NCI-H69 (cell line): ENCODE results near the gene TELO2.

Experiments
- DNase-seq: peaks from one replicate; lab custom pipeline; 2025; lab: John Stamatoyannopoulos, UW

TELO2 gene

DNA sequence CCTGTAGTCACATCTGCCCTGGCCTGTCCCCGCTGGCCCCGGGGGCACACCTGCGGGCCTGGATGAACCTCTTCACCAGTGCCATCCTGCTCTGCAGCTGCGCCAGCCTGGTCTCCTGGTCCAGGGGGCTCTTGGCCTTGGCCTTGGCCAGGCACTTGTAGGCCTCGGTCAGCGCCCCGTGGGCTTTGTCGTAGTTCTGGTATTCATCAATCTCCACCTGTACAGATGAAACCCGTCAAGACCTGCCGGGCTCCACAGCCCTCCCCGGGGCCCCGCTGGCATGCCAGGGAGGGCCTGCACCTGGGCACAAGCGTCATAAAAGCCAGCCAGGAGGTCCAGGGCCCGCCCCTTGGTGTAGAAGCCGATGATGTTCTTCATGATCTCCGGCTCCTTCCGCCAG lies 26.7 kb downstream of the TELO2 start:
- DNase-seq, result no peak

DNA sequence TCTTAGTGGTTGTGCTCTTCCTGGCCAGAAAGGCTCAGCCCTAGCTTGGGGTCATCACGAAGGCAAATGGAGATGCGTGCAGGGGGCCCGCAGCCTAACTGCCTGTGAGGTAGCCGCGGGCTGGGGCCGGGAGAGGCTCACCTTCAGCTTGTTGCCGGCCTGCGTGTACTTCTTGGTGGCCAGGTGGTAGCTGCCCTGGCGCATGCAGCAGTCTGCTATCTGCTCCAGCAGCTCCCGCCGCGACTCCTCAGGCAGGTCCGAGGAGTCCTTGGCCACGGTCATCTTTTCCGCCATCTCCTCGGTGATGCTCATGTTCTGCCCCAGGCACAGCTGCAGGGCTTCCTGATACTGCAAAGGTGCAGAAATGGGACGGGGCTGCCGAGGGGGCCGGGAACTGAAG lies 27.3 kb downstream of the TELO2 start:
- DNase-seq, result no peak

DNA sequence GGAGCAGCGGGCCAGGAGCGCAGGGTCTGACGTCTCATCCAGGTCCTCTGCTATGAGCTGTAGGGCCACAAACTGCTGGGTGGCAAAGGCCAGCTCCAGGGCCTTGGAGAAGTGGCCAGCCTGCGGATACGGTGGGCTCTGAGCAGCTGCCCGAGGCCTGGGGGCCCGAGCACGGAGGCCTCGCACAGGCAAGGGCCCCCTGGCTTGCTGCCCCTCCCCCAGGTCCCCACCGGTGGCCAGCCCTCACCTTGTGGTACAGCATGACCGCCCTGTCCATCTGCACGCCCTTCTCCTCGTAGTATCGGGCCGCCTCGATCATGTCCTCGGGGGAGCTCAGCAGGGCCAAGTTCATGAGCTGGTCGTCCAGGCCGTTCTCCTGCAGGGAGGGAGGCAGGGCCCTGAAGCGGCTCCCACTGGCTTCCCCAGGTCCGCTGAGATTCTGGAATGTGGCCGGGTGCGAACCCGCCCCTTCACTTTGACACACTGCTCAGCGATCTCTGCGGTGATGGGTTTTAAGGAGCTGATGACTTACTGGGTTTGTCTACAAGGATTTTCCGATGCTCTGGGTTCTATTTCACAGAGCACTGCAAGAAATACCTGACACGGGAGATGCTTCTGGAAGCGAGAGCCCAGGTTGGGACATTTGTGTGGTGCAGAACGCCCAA lies 30.6 kb downstream of the TELO2 start:
- no peak for DNase-seq

DNA sequence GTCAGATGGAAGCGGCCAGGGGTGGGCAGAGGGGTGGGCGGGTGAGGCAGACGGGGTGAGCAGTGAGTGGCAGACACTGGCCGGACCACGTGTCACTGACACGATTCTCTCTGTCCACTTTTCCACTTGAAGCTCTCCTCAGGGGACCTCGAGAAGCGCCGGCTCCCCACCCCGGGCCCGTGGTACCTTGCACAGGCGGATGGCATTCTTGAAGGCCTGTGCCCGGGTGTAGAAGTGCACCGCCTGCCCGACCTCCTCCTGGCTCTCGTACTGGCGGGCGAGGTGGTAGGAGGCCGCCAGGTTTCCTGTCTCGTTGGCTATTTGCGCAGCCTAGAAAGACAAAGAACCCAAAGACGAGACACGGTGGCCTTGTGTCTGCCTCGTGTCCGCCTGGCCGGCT lies 31.2 kb downstream of the TELO2 start:
- DNase-seq, result no peak

DNA sequence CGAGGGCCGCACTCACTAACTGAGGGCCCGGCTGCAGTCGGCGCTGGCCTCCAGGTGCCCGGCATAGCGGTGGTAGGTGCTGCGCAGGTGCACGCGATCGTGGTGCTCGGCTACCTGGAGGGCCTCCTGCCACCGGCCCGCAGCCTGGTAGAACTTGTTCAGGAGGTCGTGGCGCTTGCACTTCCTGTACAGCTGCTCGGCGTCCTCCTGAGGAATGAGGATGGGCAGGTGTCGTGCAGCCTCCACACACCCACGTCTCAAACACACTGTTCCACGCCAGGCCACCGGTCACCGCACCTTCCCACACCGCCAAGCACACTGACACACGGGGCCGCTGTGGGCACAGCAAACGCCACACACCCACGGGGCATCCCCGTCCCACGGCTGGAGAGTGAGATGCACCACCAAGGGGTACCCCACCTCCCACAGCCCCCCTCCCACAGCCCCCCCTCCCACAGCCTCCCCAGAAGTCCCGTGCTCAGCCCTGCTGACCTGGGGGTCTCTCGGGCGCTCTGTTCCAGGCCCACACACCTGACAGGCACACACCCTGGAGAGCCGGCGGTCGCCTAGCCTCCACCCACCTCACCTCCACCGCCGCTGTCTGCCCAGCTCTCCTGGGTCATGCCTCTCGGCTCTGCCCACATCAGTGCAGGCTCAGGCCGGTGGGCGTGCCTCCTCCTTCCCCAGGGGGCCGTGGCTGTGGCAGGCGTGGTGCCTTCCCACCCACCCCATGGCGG lies 32.9 kb downstream of the TELO2 start:
- DNase-seq, result no peak

DNA sequence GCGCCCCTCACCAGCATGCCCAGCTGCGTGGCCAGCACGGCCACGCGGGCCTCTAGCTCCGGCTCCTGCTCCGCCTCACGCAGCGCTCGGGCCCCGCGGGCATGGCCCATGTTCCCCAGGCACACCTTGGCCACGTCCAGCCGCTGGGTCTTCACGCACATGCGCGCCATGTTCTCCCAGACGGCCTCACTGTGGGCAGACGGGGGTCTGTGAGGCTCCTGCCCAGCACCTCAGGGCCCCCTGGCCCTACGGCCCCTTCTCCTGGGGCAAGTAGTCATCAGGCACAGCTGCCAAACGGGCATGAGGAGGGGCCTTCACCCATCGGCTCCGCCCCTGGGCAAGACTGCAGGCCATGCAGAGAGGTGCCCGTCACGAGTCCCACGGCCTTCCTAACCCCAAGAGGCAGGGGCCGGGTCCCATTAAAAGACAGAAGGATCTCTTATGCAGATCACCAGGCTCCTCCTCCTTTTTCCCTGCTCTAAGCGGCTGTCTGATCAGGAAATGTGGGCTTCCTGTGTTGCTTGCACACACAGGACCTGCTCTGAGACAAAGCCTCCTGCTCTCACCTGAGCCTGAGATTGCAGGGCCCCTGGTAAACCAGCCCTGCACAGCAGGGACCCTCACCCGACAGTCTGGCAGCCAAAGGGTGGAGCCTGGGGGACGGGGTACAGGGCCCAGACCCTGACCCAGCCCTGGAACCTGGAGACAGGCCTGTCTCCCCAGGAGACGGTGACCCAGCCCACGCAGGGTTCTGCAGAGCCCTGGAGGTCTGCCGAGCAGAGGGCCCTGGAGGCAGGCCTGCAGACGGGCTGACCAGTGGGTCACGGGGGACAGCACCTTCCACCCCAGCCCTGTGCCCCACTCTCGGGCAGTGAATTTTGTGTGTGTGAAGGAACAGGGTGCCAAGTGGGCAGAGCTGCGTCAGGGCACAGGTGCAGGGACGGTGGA lies 33.7 kb downstream of the TELO2 start:
- DNase-seq, result no peak

DNA sequence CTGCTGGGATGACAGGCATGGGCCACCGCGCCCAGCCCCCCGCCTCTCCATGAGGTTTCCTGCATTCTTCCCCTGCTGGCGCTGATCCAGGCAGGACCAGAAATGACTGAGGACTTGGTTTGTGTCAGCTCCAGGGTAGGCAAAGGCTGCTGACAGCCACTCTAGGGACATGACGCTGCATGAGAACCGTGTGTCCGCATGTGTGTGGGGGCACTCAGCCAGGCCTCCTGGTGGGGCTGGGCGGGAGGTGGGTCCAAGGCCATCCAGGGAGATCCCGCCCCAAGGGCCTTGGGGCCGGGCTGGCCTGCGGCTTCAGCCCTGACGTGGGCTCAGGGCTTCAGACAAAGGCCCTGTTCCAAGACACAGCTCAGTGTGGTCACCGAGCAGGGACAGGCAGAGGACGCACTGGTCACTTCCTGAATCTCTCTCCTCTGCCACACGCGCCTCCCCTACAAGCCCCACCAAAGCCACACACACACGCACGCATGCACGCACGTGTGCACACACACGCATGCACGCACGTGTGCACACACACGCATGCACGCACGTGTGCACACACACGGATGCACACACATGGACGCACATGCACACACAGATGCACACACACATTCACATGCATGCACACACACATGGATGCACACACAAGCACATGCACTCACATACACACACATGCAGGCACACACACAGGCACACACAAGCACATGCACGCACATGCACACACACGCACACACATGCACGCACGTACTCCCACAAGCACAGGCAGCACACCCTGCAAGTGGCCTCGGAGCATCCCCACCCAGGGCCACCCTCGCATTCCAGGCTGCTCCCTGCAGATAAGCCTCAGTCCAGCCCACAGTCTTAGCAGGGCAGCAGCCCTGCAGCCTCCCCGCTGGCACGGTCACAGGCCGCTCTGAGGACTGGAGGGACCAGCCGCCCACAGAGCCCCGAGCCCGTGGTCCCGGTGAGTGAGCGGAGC lies 35.0 kb downstream of the TELO2 start:
- DNase-seq, result no peak

DNA sequence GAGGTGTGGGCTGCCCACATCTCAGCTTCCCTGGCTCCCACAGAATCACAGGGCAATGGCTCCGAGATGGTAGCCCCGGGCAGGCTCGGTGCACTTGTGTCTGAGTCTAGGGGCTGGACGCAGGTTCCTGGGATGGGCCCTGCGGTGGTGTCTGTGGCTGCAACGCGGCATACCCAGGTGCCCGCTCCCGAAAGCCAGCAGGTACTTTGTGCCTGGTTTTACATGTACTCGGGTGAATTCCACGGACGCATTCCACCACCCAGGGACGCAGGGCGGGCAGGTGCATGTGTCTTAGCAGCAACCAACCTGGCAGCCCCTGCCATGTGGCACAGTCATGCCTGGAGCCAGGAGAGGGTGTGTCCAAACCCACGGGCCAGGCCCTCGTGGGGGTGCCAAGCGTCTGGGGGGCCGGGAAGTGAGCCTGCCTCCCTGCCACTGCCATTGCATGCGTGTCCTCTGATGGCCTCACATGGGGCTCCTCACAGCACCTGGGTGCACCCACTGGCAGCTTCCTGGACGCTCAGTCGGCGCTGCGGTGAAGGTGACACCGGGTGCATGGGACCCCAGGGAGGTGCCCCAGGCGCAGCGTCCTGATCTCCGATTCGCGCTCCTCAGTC lies 35.9 kb downstream of the TELO2 start:
- DNase-seq, result no peak

DNA sequence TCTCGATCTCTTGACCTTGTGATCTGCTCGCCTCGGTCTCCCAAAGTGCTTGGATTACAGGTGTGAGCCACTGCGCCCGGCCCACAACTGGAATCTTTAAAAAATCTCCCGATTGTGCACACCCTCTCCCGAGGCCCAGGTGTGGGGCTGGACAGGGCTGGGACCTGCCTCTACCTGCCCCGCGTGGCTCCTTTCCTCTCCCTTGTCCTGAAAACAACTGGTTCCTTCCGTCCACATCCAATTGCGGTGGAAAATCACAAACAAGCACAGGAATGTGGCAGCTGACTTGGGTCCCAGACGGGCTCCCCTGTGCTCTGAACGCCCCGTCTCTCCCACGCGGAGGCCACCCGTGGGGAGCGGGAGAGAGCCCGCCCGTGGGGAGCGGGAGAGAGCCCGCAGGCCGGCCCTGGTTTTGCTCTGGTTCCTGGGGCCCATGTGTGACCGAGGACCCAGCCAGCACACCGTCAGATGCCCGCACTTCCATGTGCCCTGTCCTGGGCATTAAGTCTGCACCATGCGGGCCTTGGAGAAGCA lies 37.3 kb downstream of the TELO2 start:
- DNase-seq, result no peak

DNA sequence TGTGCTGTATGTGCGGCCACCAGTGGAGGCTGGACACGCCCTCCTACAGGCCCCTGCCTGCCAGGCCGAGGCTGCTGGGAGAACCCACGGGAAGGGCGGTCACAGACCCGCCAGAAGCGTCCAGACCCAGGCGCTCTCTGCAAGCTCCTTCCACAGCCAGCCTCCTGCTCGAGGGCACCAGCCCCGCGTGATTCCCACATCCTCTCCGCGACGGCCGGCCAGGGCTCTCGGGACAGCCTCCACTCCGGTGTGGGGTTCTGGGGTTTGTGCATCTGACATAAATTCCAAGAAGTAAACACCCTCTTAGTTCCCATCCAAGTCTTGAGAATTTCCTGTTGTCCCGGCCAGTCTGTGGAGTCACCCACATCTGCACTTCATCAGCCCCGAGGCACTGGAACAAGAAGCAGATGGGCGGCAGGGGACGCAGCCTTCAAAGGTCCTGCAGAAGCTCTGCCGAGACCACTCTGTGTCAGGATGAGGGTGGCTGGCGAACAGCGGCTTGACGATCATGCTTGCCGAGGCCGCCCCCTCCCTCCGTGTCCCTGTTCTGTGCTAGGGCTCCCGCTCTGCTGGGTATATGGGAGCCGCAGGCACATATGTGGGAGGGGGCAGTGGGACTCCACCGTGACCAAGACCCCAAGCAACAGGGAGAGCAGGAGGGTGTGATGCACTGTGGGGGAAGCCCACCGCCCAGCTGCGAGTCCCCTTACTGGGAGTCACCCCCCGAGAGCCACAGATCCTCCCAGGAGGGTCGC lies 37.9 kb downstream of the TELO2 start:
- no peak for DNase-seq

DNA sequence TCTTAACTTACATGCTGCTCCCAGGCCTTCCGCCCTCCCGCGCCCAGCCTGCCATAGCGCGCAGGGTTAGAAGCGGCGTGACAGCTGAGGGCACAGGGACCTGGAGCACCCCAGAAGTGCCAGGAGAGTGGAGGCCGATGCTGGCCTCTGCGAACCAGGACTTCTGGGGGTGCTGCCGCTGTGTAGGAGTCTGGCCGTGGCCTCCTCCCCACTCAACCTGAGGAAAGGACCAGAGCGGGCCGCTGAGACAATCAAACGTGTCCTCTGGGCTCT lies 38.4 kb downstream of the TELO2 start:
- DNase-seq, result no peak

DNA sequence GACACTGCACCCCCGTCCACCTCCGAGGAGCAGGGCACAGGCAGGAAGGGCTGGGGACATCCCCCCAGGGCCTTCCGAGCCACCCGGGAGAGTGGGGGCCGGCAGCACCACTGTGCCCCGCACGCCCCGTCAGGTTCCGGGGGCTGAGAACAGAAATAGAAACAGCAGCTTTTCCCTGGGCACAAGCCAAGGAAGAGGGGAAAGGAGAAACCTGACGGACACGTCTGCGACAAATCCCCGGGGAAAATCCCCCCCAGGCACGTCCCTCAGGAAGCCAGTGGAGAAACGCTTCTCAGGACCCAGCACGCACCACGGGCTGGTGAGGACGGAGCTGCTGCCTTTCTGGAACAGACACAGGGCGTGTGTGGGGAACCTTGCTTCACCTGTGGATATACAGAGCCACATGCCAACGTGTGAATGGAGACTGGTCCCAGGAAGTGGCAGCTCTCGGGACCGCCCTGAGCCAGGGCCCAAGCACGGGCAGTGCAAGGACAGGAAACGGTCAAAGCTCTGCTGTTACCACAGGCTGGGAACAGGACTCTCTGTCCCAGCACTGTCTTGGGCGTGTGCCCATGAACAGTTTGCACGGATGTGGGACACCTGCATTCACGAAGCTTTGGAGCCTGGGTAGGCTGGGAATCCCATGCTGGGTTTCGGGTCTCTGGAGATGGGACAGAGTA lies 39.1 kb downstream of the TELO2 start:
- no peak for DNase-seq

DNA sequence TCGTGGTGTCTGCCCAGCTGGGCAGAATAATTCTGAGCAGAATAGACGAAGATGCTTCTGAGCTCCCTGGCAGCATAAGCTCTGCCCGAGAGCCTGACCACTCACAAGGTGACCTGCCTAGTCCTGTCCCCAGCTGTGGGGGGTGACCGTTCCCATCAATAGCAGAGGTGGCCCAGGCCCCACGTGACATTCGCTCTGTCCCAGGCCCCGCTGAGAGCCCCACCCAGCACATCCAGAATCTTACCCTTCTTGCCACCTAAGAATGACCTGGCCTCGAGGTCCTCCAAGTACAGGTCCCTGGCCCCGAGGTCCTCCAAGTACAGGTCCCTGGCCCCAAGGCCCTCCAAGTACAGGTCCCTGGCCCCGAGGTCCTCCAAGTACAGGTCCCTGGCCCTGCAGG lies 39.6 kb downstream of the TELO2 start:
- no peak for DNase-seq

DNA sequence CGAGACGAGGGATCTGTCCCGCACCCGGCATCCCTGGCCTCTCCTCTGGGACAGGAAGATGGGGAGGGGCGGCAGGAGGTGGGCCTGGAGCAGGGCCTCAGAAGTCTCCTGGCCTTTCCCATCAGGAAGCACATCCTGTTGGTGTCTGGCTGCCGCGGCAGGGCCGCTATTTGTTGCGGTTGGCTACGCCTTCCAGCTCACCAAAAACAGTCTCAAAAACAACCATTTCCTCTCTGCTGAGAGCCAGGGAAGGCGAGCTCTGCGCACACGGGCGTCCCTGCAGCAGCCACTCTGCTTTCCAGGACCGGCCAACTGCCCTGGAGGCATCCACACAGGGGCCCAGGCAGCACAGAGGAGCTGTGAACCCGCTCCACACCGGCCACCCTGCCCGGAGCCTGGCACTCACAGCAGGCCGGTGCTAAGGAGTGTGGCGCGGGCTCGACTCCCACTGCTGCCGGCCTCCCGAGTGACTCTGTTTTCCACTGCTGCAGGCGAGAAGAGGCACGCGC lies 40.3 kb downstream of the TELO2 start, which contains the start of gene TMEM204:
Gene TMEM204 (plus strand): TSS at position 224 of the 509 bp plus-strand sequence. CDS start 610 bp downstream, outside the sequence.
- DNase-seq, result no peak

DNA sequence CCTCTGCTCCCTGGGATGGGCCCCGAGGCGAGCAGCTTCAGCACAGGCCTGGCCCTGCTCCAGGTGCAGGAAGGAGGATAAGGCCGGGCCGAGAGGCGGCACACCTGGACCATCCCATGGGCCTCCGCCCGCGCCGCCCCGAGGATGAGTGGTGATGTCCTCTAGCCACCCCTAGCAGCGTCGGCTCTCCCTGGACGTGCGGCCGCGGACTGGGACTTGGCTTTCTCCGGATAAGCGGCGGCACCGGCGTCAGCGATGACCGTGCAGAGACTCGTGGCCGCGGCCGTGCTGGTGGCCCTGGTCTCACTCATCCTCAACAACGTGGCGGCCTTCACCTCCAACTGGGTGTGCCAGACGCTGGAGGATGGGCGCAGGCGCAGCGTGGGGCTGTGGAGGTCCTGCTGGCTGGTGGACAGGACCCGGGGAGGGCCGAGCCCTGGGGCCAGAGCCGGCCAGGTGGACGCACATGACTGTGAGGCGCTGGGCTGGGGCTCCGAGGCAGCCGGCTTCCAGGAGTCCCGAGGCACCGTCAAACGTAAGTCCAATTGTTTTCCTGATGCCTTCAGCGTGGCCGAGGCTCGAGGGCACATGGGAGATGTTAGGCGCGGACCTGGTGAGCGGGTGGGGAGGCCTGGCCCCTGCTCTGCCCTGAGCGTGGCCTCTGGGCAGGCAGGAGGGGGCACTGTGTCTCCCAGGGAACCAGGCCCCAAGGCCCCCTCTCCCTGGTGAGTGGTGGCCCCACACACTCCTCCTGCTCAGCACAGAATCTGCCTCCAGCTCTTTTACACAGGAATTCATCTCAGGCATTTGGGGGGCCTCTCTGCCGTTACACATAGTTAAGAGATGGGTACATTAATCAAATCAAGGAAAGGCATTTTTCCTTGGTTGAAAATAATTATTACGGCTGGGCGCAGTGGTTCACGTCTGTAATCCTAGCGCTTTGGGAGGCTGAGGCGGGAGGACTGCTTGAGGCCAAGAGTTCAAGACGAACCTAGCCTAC lies 41.2 kb downstream of the TELO2 start:
- no peak for DNase-seq

DNA sequence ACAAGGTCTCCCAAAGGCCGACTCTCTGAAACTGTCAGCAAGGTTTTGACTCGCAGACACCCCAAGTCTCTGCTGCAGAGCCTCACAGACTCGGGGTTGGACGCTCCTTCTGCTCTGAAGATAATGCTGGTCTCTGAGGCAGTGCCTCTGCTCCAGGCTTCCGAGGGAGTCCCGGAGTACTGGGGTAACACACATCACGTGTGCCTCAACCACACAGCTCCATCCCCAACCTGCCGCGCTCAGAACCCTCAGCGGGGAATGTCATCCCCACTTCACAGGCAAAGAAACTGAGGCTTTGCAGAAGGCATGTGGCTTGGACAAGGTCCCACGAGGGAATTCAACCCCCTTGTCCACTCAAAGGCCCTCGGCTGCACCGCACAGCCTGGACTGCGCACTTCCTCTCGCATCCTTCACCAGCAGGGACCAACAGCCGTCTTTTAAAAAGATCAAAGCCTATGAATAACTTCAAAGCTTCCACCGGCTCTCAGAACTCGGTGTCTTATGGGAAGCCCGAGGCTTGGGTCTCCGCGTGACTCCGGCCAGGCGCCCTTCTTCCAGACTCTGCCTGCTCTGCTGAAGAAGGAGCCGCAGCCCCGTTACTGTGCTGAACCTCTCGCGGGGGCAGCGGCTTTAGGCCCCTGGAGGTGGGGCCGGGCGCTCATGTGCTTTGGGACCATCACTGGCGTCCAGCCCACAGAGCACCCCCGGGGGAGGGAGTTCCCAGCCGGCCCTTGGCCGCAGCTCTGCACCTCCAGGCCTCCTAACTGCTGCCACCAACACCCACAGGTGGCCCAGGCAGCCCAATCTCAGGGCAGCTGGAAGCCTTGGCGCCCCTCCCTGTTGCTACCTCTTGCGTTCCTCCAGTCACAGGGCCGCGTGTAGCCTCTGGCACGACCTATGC lies 42.5 kb downstream of the TELO2 start:
- no peak for DNase-seq

DNA sequence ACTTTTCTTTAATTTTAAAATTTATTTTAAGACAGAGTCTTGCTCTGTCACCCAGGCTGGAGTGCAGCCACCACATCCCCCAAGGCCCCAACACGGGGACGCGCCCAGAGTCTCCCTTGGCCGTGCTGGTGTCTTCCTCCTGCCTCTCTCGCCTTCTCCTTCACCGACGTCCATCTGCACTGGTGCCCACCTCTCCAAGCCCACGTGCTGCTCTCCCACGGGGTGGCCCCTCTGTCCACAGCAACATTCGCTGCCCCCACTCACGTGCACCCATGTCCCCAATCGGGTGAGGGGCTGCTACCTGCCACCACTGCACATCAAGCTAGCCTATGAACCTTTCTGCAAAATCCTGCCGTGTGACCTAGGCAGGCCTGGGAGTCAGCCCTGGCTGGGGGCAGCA lies 43.4 kb downstream of the TELO2 start:
- no peak for DNase-seq
